Activated naive CD4-positive, alpha-beta T cell treated with Interleukin-2 at 50 U/mL for 16 hours (primary cell): ENCODE results near the gene C2orf81.

ENCODE experiments used
- DNase-seq: peaks from one replicate; pipeline ENCODE4 v3.0.0-alpha.2; 2020

Gene C2orf81

DNA sequence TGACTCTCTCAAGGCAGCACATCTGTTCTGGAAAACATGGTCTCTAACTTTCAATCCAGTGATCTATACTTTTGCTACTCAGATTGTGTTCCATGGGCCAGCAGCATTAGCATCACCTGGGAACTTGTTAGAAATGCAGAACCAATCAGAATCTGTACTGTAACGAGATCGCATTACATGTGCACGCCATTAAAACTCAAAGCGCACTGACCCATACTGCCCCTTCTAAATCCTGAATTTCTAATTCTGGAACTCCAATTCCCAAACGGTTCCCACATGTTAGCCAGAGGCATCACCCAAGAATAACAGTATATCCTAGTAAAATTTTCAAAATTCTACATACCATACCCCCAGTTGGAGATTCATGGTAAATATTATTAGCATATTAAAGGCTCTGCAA lies 30.8 kb downstream of the C2orf81 start:
- DNase-seq = no peak

DNA sequence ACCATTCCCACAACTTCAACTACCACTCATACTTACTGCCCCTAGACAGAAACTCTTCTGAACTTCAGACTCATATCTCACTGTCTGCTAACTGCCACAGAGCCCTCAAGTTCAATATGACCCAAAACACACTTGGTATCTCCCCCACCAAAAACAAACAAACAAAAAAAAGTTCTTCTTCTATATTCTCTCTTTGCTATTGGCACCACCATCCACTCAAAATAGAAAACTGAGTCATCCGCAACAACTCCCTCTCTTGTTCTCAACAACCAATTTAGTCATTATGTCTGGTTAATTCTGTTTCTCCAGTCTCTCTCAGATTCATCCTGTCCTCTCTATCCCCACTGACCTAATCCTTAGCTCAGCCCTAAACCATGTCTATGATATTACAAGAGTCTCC lies 34.1 kb downstream of the C2orf81 start:
- DNase-seq = no peak

DNA sequence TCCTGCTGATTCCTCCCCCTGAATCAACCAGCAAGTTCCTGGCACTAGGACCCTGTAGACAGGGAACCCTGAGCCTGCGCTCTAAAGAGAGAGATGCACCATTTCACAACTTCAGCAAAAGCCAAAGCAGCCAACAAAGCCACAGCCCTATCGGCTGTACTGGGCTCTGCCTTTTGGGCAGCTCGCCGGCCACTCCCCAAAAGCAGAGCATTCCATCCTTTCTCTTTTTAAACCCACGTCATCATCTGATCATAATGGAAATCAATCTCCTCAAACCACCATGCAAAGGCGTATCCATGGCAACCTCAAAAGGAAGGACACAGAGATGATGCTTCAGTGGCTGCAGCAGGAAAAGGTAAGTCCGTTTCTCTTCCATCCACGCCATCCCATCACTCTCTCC lies 36.0 kb downstream of the C2orf81 start:
- no peak for DNase-seq

DNA sequence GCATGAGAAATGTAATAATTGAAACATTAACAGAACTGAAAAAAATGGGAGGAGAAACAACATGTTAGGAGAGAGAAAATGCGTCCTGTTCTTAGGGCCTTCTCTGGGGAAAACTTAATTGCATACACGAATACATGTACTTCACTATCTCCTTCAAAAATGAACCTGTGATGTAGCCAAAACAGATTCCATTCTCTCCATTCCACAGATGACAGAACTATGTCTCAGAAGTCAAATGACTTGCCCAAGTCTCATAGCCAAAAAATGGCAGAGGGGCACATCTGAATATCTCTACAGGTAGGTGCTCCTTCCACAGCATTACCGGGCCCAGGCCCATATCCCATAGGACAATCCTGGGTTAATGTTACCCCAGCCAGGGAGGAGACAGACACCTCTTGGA lies 37.4 kb downstream of the C2orf81 start:
- no peak for DNase-seq

DNA sequence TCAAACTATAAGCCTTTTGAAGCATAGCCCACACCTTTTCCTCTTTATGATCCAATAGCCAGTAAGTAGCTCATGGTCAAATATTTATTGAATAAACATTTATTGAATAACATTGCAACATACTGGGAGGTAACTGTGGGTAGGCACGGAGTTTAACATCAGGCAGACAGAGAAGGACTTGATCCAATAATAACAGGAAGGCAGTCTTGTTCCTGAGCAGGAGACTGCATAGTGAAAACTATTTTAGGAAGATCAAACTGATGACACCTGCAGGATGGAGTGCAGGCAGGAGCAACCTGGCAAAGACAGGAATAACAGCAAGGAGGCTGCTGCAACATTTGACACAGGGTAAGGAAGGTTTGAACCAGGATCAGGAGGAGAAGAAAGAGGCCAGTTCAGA lies 38.2 kb downstream of the C2orf81 start:
- no peak for DNase-seq

DNA sequence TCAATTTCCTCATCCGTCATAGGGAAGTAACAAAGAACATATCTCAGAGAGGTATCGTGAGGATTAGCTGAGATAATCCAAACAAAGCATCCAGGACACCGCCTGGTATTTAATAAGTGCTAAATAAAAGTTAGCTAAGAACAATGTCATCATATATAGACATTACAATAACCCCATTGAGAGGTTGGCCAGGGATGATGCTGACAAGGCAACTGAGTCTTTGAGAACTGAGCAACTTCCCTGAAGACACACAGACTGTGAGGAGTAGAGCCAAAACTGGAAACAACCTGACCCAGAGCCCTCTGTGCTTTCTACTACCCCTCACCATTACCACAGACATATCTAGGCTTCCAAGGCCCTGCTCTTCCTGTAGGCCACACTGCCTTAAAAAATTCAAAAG lies 39.7 kb downstream of the C2orf81 start:
- no peak for DNase-seq

DNA sequence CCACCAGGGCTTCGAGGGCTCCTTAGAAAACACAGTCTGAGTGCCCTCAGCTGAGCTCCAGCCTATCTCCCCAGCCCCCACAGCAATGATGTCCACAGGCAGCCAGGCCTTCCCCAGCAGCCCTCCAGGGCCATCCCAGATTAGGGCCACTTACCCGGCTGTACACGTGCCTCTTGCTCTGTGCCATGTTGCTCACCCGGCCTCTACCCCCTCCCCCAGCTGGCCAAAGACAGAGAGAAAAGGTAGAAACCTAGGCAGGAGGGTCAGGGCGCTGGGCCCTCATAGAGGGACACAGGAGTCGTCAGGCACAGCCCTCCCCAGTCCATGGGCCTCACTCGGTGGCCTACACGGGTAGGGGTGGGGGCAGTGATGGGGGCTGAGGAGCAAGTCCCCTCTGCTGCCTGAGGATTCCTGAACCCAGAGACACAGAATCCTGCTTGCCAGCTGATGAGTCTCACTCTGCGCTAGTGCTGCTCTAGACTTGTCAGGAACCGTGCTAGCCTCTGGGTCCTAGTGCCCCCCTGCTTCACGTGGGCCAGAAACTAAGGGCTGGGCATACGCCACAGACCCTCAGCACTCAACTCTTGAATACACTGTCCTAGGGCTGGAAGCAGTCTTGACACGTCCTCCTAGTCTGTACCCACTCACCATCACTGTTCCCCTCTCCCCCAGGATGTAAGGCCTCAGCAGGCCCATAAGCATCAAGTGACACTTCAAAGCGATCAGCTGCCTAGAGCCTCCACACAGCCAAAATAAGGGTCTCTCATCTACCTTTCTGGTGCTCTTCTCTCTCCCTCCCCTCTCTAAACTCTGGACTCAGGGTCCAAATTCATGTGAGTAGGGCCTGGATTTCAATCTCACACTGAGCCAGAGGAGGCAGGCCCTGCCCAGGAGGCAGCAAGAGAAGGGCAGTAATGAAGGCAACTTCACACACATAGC lies 41.3 kb downstream of the C2orf81 start, which contains the start of gene DCTN1:
Gene DCTN1 (minus strand): TSS at position 461 of the 939 bp plus-strand sequence. CDS start 274 bp downstream, at position 187.
- peak; percentile 12 for DNase-seq

DNA sequence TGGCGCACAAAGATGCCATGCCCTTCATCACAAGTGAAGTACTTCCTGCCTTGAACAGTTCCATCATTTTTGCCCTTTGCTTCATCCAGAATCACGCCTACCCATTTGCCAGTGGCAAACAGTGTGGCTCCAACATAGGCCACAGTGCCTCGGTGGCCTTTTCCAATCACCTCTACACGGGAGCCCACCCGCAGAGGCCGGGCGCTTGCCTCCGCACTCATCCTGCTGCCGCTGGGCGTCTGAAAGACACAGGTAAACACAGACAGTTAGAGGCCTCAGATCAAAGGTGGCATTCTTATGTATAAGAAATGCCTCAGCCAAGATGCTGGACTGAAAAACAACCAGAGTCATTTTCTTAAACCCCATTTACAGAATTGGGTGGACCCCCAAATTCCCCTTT lies 43.4 kb downstream of the C2orf81 start:
- no peak for DNase-seq

DNA sequence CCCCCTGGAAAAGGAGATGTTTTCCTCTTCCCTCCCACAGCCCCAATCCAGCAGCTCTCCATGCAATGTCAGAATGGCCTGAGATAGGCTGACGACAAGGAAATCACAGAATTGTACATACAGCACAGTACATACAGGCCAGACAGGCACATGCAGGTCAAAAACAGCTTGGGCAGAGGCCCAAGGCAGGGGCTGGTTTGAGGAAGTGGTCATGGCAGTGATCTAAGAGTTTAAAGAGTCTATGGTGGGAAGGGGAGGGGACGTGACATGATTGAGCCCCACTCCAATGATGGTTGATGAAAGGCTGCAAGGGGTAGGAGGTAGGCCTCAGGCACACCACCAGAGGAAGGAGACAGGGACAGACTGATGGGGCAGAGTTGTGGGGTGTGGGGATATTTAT lies 45.6 kb downstream of the C2orf81 start:
- DNase-seq = no peak

DNA sequence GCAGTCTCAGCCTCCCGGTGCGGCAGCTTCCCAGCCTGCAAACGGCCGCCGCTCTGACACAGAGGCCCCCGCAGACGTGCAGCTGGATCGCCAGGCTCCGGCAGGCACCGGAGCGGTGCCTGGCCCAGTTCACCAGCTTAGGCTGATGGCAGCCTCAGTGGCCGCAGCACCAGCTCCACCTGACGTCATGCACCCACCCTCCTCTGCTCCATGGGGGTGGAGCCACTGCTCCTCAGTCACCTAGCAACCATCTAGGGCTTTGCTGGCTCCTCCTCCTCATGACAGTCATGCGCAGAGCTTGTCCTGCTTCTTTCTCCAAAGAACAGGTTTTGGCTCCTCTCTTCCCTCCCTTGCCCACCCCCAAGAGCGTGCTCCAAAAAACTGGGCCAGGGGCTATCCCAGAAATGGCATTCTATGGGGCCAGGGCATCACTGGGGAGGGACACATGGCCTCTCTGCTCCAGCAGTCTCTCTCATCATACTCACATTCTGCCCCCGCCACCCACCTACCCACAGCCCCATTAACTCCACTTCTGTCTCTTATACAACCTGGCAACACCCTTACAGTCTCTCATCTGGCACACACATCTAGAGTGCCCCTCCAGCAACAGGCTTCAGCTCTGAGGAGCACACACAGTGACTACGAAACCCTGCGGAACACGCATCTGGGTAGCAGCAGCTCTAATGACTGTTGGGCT lies 46.8 kb downstream of the C2orf81 start:
- DNase-seq = no peak

DNA sequence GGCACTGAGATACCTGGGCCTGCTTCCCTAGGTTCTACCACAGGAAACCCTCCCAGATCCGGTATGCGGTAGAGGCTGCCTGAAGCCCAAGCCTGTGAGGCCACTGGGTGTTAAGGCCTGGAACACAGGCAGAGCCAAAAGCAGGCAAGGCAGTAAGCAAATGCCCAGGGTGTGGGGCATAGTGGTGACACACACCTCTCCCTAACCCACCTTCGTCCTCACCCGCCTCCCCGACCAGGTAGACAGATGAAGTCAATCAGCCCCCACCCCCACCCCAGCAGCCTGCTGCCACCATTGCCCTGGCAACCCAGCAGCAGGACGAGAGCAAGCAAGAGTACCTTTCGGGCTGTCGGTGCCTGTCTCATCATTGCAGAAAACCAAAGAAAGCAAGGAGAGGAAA lies 47.4 kb downstream of the C2orf81 start:
- DNase-seq = no peak

DNA sequence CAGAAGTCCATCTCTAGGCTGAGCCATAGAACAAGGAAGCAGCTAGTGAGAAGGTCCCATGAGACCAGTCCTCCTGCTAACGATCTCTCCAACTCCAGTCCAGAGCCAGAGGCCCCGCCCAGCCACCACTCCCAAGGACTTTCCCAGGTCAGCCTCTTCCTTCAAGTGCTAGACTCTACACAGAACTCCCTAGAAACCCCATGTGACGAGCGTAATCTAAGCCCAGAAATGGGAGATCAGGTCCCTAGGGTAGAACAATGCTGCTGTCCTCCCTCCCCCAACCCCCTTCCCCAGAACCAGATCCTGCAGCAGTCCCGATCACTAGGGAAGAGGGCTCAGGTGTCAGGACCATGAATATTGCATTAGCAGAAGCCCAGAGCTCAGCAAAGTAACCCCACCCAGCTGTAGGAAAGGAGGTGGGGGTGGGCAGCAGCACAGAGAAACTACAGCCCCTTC lies 48.2 kb downstream of the C2orf81 start:
- DNase-seq = no peak

DNA sequence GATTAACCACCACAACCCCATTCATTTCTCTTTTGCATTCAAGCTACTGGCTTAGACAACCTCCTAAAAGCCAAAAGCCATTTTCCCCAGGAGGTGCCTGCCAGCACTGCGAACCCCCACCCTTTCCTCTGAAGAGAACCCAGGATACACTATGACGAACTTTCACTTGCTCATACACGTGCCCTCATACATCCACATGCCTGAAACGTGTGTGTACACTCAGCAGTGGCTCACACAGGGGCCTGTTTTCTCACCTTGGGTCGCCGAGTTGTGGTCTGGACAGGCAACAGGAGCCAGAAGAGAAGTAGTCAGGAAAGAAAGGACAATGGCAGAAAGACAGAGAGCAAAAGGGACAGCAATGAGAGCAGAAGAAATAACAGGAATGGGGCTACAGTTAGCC lies 48.7 kb downstream of the C2orf81 start:
- no peak for DNase-seq

DNA sequence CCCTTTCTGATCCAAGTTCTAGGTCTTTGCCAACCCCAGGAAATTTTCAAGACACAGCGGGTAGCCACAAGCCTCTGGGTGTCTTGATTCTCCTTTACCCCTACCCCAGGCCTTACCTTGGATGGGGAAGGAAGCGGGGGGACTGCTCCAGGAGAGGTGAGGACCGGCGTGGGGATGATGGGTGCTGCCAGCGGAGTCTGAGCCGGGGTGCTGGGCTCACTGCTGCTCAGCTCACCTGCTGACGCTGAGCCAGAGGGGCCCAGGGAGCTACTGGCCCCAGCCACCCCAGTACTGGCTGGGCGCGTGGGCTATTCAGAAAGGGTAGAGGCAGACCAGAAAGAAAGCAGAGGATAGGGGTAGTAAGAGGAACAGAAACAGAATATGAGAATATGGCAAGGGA lies 50.0 kb downstream of the C2orf81 start:
- DNase-seq = no peak

DNA sequence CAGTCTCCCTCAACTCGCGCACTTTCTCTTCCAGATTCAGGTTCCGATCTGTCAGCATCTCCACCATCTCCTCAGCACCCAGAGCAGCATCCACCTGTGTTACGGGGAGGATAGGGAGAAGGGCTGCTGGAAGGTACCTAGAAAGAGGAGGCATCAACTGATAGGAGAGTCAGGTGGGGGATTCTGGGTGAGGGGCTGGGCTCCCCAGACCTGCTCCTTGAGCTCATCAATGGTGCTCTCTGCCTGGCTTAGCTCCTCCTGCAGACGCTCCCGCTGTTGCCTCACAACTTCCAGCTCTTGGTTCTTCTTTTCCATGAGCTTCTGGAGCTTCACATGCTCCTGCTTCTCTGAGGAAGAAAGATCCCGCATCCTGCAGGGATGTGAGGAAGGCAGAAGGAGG lies 51.4 kb downstream of the C2orf81 start:
- DNase-seq = no peak

DNA sequence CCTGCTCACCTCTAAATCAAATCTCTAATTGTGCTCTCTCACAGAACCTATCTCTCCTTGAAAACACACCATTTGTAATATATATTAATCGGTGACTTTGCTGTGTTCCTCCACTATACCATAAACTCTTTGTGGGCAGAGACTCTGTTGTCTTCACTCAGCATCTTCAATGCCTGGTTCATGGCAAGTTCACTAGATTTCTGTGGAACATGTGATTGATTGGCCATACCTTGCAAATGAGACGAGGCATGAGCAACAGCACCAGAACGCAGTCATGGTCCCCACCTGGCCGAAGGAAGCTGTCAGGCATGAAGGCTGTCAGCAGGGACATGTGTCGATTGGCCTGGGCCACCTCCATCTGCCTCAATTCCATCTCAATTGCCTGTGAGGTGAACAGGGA lies 52.9 kb downstream of the C2orf81 start:
- no peak for DNase-seq

DNA sequence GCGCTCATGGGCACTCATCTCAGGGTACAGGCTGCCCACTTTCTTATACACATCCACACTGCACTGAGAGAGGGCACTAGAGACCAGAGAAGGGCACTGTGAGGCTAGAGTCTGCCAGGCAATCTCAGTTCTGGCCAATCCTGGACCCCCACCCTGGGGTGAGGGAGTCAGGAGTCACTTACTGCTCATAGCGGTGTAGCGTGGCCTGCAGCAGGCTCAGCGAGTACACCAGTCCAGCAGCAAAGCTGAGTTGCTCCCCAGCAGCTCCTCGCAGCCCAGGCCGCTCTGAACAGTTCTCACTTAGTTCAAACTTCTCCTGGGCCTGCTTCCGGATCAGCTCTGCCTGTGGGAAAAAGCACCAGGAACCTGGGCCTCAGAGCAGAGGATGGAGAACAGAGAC lies 53.6 kb downstream of the C2orf81 start:
- no peak for DNase-seq

DNA sequence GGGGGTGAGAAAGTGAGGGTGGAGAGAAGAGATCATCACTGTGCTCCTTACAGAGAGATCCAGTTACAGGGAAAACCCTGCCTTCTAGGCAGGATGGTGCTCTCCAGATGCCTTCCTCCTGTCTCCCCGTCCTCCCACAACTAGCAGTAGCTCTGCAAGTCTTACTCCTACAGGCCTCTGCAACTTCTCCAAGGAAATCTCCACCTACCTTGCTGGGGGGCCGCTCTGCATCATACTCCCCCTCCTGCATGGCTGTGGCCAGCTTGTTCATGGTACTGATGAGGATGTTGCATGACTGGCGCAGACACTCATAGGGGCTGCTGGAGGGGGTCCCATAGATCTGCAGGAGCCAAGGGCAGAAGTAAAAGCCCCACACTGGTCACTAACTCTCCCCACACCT lies 55.4 kb downstream of the C2orf81 start:
- DNase-seq = no peak

DNA sequence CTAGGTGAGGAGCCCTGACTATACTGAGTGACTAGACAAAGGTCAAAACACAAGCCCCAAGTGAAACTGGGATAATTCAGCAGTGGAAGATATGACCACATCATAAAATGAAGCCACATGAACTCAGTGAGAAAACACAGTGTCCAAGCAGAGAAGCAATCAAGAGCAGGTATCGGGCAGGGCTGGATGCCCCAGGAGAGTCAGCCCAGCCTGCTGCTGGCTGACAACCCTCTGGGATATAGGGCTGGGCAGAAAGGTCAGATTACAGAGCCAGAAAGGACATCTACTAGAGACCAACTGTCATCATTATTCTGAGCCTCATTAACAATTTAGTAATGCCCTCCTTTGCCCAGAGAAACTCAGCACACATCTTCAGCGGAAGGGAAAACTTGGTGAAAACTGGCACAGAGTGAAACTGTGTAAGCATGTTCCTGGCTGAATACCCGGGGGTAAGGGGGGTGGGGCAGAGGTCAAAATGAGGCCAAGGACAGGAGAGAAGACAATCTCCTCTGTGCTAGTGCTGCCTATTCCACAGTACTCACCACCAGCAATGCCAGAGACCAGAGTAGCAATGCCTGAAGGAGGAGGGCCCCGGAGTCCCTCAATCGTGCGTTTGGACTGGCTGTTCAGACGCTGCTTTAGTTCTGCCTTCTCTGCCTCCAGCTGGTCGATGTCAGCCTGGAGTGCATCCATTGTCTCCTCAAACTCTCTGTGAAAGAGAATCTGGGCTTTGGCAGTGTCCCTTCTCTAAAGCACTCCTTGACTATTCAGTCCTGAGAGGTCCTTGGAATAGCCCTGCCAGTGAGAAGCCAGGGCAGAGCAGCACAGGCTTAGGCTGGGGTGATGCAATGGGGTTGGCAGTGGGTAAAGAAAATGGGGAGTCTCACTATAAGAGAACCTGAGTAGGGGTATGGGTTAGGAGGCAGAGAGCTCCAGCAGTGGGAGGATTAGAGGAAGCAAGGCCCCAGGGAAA lies 56.6 kb downstream of the C2orf81 start:
- DNase-seq = no peak
